OCI-LY7 (cell line): Measurements from ENCODE around the gene NIN. TPM values are rescaled to one million over a fixed set of nuclear protein-coding genes. Genes with fewer than 3 reads are reported as not detected.

Experiments
- BruUV-seq: library from RNA; stranded (reverse); fragments of 400-500 nt; replicated peaks from 2 replicates; lab custom pipeline; 2021; lab: Mats Ljungman, UMichigan
- CTCF ChIA-PET: fragments of 300-600 bp; sonication (Branson Sonifier 250); formaldehyde crosslinking; loops from one replicate; lab custom pipeline; 2022; ENCODE audit warnings: antibody characterized with exemption; ENCODE audit not compliant: unreplicated experiment; lab: Charles Lee
- POLR2A ChIA-PET: fragments of 300-600 bp; sonication (Branson Sonifier 250); formaldehyde crosslinking; loops from one replicate; lab custom pipeline; 2022; ENCODE audit warnings: antibody characterized with exemption; lab: Charles Lee
- DNase-seq: peaks from one replicate; pipeline ENCODE4 v3.0.0-alpha.2; 2015; ENCODE audit warnings: low spot score
- H2AFZ ChIP-seq: fragments of 200-600 bp; sonication (generic), shearing (Covaris generic); 2 replicates; pipeline ENCODE4 v1.6.1; 2014; ENCODE audit warnings: mild to moderate bottlenecking, antibody characterized with exemption, low read length, moderate library complexity
- H3K27ac ChIP-seq: fragments of 200-600 bp; sonication (generic); 2 replicates; pipeline ENCODE4 v1.5.1; 2014; ENCODE audit warnings: mixed run types, low read depth, mild to moderate bottlenecking, moderate library complexity, low read length, inconsistent platforms; ENCODE audit not compliant: poor library complexity, severe bottlenecking
- H3K36me3 ChIP-seq: fragments of 200-600 bp; sonication (generic); 2 replicates; pipeline ENCODE4 v1.6.1; 2014; ENCODE audit warnings: mild to moderate bottlenecking, antibody characterized with exemption, low read length, moderate library complexity, mixed read lengths; ENCODE audit not compliant: insufficient read depth
- H3K4me1 ChIP-seq: fragments of 200-600 bp; sonication (generic); 2 replicates; pipeline ENCODE4 v1.5.1; 2014; ENCODE audit warnings: mild to moderate bottlenecking, low read length; ENCODE audit not compliant: insufficient read depth, poor library complexity, severe bottlenecking
- H3K4me2 ChIP-seq: fragments of 200-600 bp; sonication (generic); 2 replicates; pipeline ENCODE4 v1.6.1; 2014; ENCODE audit warnings: mild to moderate bottlenecking, low read length
- H3K4me3 ChIP-seq: fragments of 200-600 bp; sonication (generic); 2 replicates; pipeline ENCODE4 v1.5.1; 2014; ENCODE audit warnings: mild to moderate bottlenecking, low read depth, low read length; ENCODE audit not compliant: poor library complexity, severe bottlenecking
- H3K79me2 ChIP-seq: fragments of 200-600 bp; sonication (generic); 2 replicates; pipeline ENCODE4 v1.6.1; 2016; ENCODE audit warnings: low read depth, mild to moderate bottlenecking, low read length, moderate library complexity, mixed read lengths; ENCODE audit not compliant: insufficient read depth
- H3K9me2 ChIP-seq: fragments of 200-600 bp; sonication (generic); 2 replicates; pipeline ENCODE4 v1.6.1; 2016; ENCODE audit warnings: mild to moderate bottlenecking, low read length, mixed read lengths; ENCODE audit not compliant: insufficient read depth
- H3K9me3 ChIP-seq: fragments of 200-600 bp; sonication (generic); 2 replicates; pipeline ENCODE4 v1.6.1; 2014; ENCODE audit warnings: mild to moderate bottlenecking, mixed run types, low read length, mixed read lengths
- H4K20me1 ChIP-seq: fragments of 200-600 bp; sonication (generic); 2 replicates; pipeline ENCODE4 v1.6.1; 2014; ENCODE audit warnings: mild to moderate bottlenecking, antibody characterized with exemption, low read length, moderate library complexity, mixed read lengths; ENCODE audit not compliant: insufficient read depth
- CTCF ChIP-seq: fragments of 200-600 bp; sonication (generic); conservative IDR thresholded peaks from 2 replicates; pipeline ENCODE4 v1.5.1; 2014; ENCODE audit warnings: mild to moderate bottlenecking, antibody characterized with exemption, low read length, moderate library complexity, mixed read lengths
- EZH2phosphoT487 ChIP-seq: fragments of 200-600 bp; sonication (generic); IDR thresholded peaks from 2 replicates; pipeline ENCODE4 v1.6.1; 2018; ENCODE audit warnings: low read depth, borderline replicate concordance, mild to moderate bottlenecking, mixed run types, antibody characterized with exemption, low read length, moderate library complexity, mixed read lengths
- intact Hi-C: fragments of 100-400 bp; cut with micrococcal nuclease; formaldehyde crosslinking; loops from one replicate; pipeline ENCODE4 v1.10.0; 2022; ENCODE audit not compliant: unreplicated experiment
- total RNA-seq, 2 experiments: library from RNA; depleted of rRNA in 1 of 2; stranded (reverse); fragments of >200 nt in 1 of 2; shearing (Covaris generic) in 1 of 2; gene quantifications; 2 replicates each; pipeline ENCODE4 v1.2.3, GENCODE V29; 2014 to 2022

The NIN gene
- total RNA-seq, 2 experiments from 2014 or later = 95.3 to 189 TPM

GRCh38 chr14:50790589-50790988, 40.4 kb downstream of the NIN start:
- TF ChIP-seq EZH2phosphoT487 = no peak
- no peak for TF ChIP-seq CTCF
- Histone ChIP-seq H3K4me2 (peak overlapping the region; percentile 83), H3K27ac (peak overlapping the region; percentile 97), H3K9me2 (no peaks in the 10 kb centered on the region), H3K4me1 (peaks cover 100% of the 10 kb centered on the region), H3K79me2 (peaks cover 64% of the 10 kb centered on the region; the same call in 1 of the 2 replicates), H4K20me1 (no peaks in the 10 kb centered on the region), H2AFZ (no peak overlapping the region), H3K9me3 (no peaks in the 10 kb centered on the region), H3K4me3 (peak overlapping the region; percentile 61), H3K36me3 (peaks cover 49% of the 10 kb centered on the region)
- ChIA-PET POLR2A (interaction anchor here (0.6 to 18.1 kb wide), 8 partner anchors 14 to 471 kb away, joined by 3 to 404 read pairs (median 23); partner anchors contain the start of gene NIN), CTCF (interaction anchor here (1.0 to 4.3 kb wide), 4 partner anchors 30 to 70 kb away, joined by 3 to 32 read pairs (median 6); no protein-coding TSS in a partner anchor)
- no TSS peak for BruUV-seq
- intact Hi-C loops = loop anchor here (10.0 kb wide), 1 partner anchor 454 kb away; the partner anchor contains the start of gene TMX1
- peak; percentile 50 for DNase-seq

- H3K9me2 ChIP-seq = no peaks in the 10 kb centered on the region
- TF ChIP-seq EZH2phosphoT487 = no peak
- no peak for TF ChIP-seq CTCF
- H3K79me2 ChIP-seq = peaks cover 39% of the 10 kb centered on the region; the same call in 1 of the 2 replicates
- H3K4me1 ChIP-seq = peaks cover 72% of the 10 kb centered on the region
- peak; percentile 28 for DNase-seq
- intact Hi-C loops = loop anchor here (5.0 kb wide), 1 partner anchor 555 kb away; the partner anchor contains the start of gene SOS2
- peak overlapping the region; percentile 12 for H3K4me3 ChIP-seq
- peak overlapping the region; percentile 83 for H3K4me2 ChIP-seq
- H4K20me1 ChIP-seq = no peaks in the 10 kb centered on the region
- ChIA-PET CTCF (interaction anchor here (1.0 to 4.3 kb wide), 4 partner anchors 30 to 89 kb away, joined by 3 to 32 read pairs (median 3); no protein-coding TSS in a partner anchor), POLR2A (interaction anchor here (0.7 to 18.1 kb wide), 14 partner anchors 8 to 192 kb away, joined by 3 to 404 read pairs (median 6); partner anchors contain the start of gene NIN)
- peaks cover 79% of the 10 kb centered on the region for H3K36me3 ChIP-seq
- peak overlapping the region; percentile 97 for H3K27ac ChIP-seq
- TSS peak; percentile 6 for BruUV-seq
- no peak overlapping the region for H2AFZ ChIP-seq
- no peaks in the 10 kb centered on the region for H3K9me3 ChIP-seq
Measured at GRCh38 chr14:50786751-50787464, 44.1 kb downstream of the NIN start.
